GM19328 (cell line): ENCODE data around the gene MRPL11.
"Not testable (repeated sequence)": the region's sequence is repeated elsewhere in the genome, so short reads cannot be mapped to it uniquely, and the experiment has no call there.

Source experiments
- ATAC-seq: cut with Tn5 transposase; IDR thresholded peaks from one replicate; pipeline ENCODE4 v1.9.1; 2021; ENCODE audit warnings: mild to moderate bottlenecking, moderate library complexity; ENCODE audit not compliant: unreplicated experiment

Gene MRPL11

GRCh38 chr11:66432597-66432996 lies 6.1 kb downstream of the MRPL11 start:
- ATAC-seq, result no peak

GRCh38 chr11:66431871-66432329 lies 6.7 kb downstream of the MRPL11 start:
- ATAC-seq, result not testable (repeated sequence)

- ATAC-seq, result not testable (repeated sequence)
Measured at GRCh38 chr11:66431287-66431686, 7.4 kb downstream of the MRPL11 start.

DNA sequence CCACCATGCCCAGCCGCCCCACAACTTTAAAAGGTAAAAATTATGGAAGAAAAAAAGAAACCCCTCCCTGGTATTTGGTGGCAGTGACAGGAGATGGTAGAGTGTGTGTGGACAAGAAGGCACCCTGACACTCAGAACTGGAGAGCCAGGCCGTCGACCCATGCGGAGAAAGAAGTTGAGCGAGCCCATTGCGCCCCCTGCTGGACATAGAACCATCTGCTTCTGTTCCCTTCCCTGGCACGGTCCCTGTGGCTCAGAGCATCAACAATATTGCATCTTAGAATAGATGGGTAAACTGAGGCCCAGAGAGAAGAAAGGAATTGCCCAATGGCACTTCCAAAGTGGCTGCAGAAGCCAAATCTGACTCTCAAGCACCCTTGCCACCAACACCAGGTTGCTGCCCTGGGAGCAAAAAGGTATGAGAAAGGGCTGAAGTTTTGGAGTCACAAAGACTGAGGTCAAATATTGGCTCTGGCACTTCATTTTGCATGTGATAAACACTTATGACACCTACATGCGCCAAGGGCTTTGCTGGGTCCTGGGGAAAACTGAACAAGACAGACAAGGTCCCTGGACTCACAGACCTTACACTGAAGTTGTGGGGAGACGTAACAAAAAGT lies 8.6 kb downstream of the MRPL11 start:
- ATAC-seq, result no peak

- no peak for ATAC-seq
Measured at GRCh38 chr11:66428933-66429332, 9.7 kb downstream of the MRPL11 start.

DNA sequence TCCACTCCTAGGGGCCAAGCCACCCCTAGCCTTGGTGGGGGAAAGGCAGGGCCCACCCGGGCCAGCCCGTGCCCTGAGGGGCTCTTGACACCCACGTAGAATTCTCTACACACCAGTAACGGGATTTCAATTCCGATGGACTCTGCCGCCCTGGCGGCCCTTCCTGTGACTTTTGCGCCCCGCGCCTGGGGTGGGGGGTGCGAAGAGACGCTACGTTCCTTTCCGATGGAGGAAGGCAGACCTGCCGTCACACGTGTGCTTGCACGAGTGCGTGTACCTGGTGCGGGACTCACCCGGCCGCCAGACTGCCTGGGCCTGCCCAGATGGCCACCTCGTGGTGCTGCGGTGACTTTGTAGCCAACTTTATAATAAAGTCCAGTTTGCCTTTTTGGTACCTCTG lies 12.3 kb downstream of the MRPL11 start:
- no peak for ATAC-seq

GRCh38 chr11:66421492-66422205 lies 17.0 kb downstream of the MRPL11 start:
- no peak for ATAC-seq

GRCh38 chr11:66420671-66421476 lies 17.8 kb downstream of the MRPL11 start, which contains the start of gene NPAS4:
NPAS4 (plus strand) TSS chr11:66421035; CDS start chr11:66421180, 145 bp downstream.
- ATAC-seq, result no peak

GRCh38 chr11:66419825-66420224 lies 18.8 kb downstream of the MRPL11 start:
- ATAC-seq, result no peak

GRCh38 chr11:66418986-66419308 lies 19.7 kb downstream of the MRPL11 start:
- no peak for ATAC-seq

- ATAC-seq, result no peak
Measured at GRCh38 chr11:66418168-66418985, 20.3 kb downstream of the MRPL11 start.

- no peak for ATAC-seq
Measured at GRCh38 chr11:66417000-66417399, 21.6 kb downstream of the MRPL11 start.

GRCh38 chr11:66415423-66415822 lies 23.2 kb downstream of the MRPL11 start:
- ATAC-seq, result no peak

DNA sequence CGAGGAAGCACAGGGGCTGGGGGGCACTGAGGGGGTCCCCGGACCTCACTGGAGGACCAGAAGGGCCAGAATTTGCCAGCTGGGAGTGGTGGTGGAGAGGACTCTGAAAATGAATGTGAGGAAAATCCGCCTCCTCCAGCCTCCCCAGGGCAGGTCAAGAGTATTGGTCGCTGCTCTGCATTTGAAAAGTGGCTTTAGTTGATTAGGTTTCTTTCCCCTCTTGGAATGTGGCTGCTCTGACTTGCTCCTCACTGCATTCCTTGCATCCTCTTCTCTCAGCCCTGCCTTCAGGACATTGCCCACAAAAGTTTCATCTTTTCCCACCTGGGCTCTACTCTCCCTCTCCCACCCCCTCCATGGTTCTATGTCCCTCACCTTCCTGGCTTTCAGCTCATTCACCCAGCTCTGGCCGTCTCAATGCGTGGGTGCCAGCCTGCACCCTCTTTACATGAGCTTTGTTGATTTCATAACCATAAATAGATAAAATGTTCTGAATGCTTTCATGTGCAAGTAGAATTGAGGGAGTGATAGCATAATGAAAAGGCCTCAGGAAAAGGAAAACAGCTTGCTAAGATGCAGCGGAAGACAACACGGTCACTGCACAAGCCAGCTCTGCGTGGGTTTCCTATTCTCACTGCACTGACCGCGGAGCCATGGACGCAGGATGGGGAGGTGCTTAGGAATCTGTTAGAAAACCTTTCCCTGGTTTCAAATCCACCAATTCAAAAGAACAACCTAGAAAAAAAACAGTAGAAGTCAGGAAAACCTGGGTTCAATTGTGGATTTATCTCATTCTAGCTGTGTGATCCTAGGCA lies 24.3 kb downstream of the MRPL11 start:
- no peak for ATAC-seq

GRCh38 chr11:66413167-66413566 lies 25.5 kb downstream of the MRPL11 start:
- no peak for ATAC-seq

DNA sequence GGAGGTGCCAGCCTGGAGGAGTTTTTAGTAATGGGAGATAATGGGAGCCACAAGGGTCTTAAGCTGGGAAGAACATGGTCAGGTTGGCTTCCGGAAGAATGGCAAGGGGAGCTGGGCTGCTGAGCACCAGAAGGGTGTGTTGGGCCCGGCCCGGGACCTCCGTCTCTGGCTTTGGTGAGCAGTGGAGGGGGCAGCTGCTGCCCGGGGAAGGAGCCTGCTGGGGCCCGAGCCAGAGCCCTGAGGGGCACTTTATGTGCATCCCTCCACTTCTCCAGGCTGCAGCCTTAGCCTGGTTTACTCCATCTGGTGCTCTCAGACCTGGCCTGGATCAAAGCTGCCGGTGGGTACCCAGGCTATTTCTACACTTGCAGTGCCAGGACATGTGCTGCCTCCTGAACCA lies 26.5 kb downstream of the MRPL11 start:
- no peak for ATAC-seq

GRCh38 chr11:66411323-66411722 lies 27.3 kb downstream of the MRPL11 start:
- no peak for ATAC-seq

- ATAC-seq, result no peak
Measured at GRCh38 chr11:66410191-66410590, 28.5 kb downstream of the MRPL11 start.

- ATAC-seq, result no peak
Measured at GRCh38 chr11:66409226-66409625, 29.4 kb downstream of the MRPL11 start.
